Measurements from ENCODE around the gene PLAAT5. TPM values are rescaled to one million over a fixed set of nuclear protein-coding genes. Genes with fewer than 3 reads are reported as not detected.

Gene PLAAT5
- total and polyA plus RNA-seq, 2 of the 13 experiments (the other 11 are each of a cell fraction or from before 2014, with no cell fraction given) = not detected

DNA sequence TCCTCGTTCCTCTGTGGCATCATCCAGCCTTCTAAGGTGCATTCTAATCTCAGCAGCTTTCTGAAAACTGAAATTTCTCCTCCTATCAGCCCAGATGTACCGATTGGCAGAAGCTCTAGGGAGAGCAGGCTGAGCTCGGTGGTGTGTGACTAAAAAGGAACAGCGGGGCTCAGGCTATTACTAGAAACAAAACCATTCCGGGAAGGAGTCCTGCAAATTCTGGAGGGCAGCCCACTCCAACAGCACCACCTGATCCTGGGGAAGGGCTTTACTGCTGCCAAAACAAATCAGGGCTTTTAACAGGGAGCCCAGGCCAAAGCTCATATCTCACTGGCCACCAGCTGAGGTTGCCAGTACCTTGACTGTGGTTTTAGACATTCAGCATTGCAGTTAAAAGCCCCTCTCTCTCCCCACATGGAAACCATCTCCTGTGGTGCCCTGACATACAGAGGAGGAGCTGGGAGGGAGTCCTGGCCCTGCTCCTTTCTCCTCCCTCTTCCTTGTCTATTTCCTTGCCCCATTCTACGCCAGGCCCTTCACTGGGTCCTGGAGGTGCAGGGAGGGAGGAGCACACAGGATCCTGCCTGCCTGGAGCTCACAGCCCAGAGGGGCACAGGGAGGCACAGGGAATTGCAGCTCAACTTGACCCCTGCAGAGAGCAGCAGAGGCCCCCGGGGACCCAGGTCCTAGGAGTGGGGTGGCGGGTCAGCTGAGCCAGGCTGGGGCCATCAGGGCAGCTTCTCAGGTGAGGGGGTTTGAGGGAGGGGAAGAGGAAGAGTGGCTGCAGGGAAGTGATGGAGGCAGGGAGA lies 46.5 kb upstream of the PLAAT5 start:
- H3K4me3 ChIP-seq (replicated peaks in 1 of 3; ENCODE audit: insufficient read depth in 1 of 3, low read depth in 2 of 3, low read length in 3 of 3) = peak overlapping the region in 1 of 3 experiments; percentile 47; a peak in 1 of 6 replicates
- 22% methylated on average over 8 of the region's 8 CpGs for WGBS (ENCODE audit: low lambda C conversion rate)
- no peak for FAIRE-seq
- H3K4me2 ChIP-seq (ENCODE audit: low read depth, low read length) = peak overlapping the region; percentile 86
- H2AFZ ChIP-seq (ENCODE audit: low read length) = no peak overlapping the region
- no peak overlapping the region for H3K27ac ChIP-seq (ENCODE audit: extremely low read length, insufficient read depth, low read length)
- POLR2A ChIA-PET = no interaction called here
- CTCF ChIA-PET (ENCODE audit: low intra/inter-chr PET ratio, low total read pairs) = no interaction called here
- H3K4me1 ChIP-seq (ENCODE audit: insufficient read depth, low read length) = peaks cover 19% of the 10 kb centered on the region
- no peaks in the 10 kb centered on the region for H3K9me3 ChIP-seq (ENCODE audit: low read length)
- peak; percentile 59 for ATAC-seq
- H3K79me2 ChIP-seq (ENCODE audit: insufficient read depth, low read length) = no peaks in the 10 kb centered on the region
- H4K20me1 ChIP-seq (ENCODE audit: insufficient read depth, low read length) = no peaks in the 10 kb centered on the region
- no peaks in the 10 kb centered on the region for H3K36me3 ChIP-seq (replicated peaks in 1 of 2; ENCODE audit: control insufficient read depth in 1 of 2, insufficient read depth in 2 of 2, low read length in 2 of 2)
- H3K27me3 ChIP-seq (ENCODE audit: control insufficient read depth in 1 of 2, insufficient read depth in 2 of 2, low read length in 2 of 2) = peaks cover 0 to 17% of the 10 kb centered on the region in 2 experiments; a peak in 2 of 5 replicates
- DNase-seq (ENCODE audit: low spot score) = no peak
- no peak overlapping the region for H3K9ac ChIP-seq (ENCODE audit: insufficient read depth, low read depth, low read length)
- TF ChIP-seq ESRRA (CRISPR knock-in tag; IDR thresholded peaks at IDR 0.05; ENCODE audit: low read depth) (no peak), ZNF251 (CRISPR knock-in tag; IDR thresholded peaks at IDR 0.05) (no peak), ZNF367 (CRISPR knock-in tag; IDR thresholded peaks at IDR 0.05; ENCODE audit: borderline replicate concordance) (no peak)
- TF ChIP-seq, protein P1, sequence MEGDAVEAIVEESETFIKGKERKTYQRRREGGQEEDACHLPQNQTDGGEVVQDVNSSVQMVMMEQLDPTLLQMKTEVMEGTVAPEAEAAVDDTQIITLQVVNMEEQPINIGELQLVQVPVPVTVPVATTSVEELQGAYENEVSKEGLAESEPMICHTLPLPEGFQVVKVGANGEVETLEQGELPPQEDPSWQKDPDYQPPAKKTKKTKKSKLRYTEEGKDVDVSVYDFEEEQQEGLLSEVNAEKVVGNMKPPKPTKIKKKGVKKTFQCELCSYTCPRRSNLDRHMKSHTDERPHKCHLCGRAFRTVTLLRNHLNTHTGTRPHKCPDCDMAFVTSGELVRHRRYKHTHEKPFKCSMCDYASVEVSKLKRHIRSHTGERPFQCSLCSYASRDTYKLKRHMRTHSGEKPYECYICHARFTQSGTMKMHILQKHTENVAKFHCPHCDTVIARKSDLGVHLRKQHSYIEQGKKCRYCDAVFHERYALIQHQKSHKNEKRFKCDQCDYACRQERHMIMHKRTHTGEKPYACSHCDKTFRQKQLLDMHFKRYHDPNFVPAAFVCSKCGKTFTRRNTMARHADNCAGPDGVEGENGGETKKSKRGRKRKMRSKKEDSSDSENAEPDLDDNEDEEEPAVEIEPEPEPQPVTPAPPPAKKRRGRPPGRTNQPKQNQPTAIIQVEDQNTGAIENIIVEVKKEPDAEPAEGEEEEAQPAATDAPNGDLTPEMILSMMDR (CRISPR knock-in tag; IDR thresholded peaks at IDR 0.05) = peak; percentile 23
- in situ Hi-C loops (cut with HindIII; ENCODE audit: extremely low pct_ligation_motif_present, low pct_unique_long_range_greater_than_20kb) (no loop called here), intact Hi-C loops (cut with micrococcal nuclease; ENCODE audit: unreplicated experiment) (no loop called here)
- no TSS peak for BruUV-seq (replicated peaks)

Measured in HepG2 (cell line).